Activated CD4-positive, alpha-beta T cell treated with anti-CD3 and anti-CD28 coated beads, Interleukin-2, amount 50 U/mL, for 16 hours (primary cell): ENCODE data around the gene GFPT2.
A peak's percentile ranks its signal among the peaks of the same experiment; 100 is the strongest.

Source experiments
- DNase-seq: peaks from one replicate; pipeline ENCODE4 v3.0.0-alpha.2; 2020

Gene GFPT2

GRCh38 chr5:180332051-180332517, 21.1 kb downstream of the GFPT2 start:
- no peak for DNase-seq

GRCh38 chr5:180331647-180331950, 21.5 kb downstream of the GFPT2 start:
- DNase-seq, result no peak

- DNase-seq, result no peak
Observed at GRCh38 chr5:180330810-180331646, 22.1 kb downstream of the GFPT2 start.

- DNase-seq, result no peak
Observed at GRCh38 chr5:180330270-180330648, 22.9 kb downstream of the GFPT2 start.

- no peak for DNase-seq
Observed at GRCh38 chr5:180329606-180330269, 23.4 kb downstream of the GFPT2 start.

GRCh38 chr5:180329138-180329435, 24.0 kb downstream of the GFPT2 start:
- no peak for DNase-seq

- DNase-seq, result peak; percentile 85
Observed at GRCh38 chr5:180328296-180329137, 24.6 kb downstream of the GFPT2 start.

- DNase-seq, result no peak
Observed at GRCh38 chr5:180326989-180327565, 26.1 kb downstream of the GFPT2 start.

- no peak for DNase-seq
Observed at GRCh38 chr5:180324601-180324950, 28.6 kb downstream of the GFPT2 start.

- DNase-seq, result no peak
Observed at GRCh38 chr5:180323941-180324600, 29.1 kb downstream of the GFPT2 start.

- DNase-seq, result no peak
Observed at GRCh38 chr5:180323160-180323559, 30.0 kb downstream of the GFPT2 start.

GRCh38 chr5:180318456-180319089, 34.6 kb downstream of the GFPT2 start:
- DNase-seq, result no peak

GRCh38 chr5:180316586-180316985, 36.5 kb downstream of the GFPT2 start:
- no peak for DNase-seq

- peak; percentile 74 for DNase-seq
Observed at GRCh38 chr5:180315762-180316212, 37.3 kb downstream of the GFPT2 start.

GRCh38 chr5:180313677-180314505, 39.2 kb downstream of the GFPT2 start:
- DNase-seq, result peak; percentile 81

GRCh38 chr5:180311216-180311615, 41.9 kb downstream of the GFPT2 start:
- no peak for DNase-seq

GRCh38 chr5:180306796-180307195, 46.3 kb downstream of the GFPT2 start:
- DNase-seq, result no peak

- no peak for DNase-seq
Observed at GRCh38 chr5:180305481-180305880, 47.7 kb downstream of the GFPT2 start.

- no peak for DNase-seq
Observed at GRCh38 chr5:180304431-180305375, 48.4 kb downstream of the GFPT2 start.

GRCh38 chr5:180304016-180304292, 49.2 kb downstream of the GFPT2 start:
- DNase-seq, result no peak
